22Rv1 (cell line): ENCODE data around the gene RCSD1.

ENCODE experiments used
- ZFX ChIP-seq: fragments of 450-650 bp; IDR thresholded peaks from 2 replicates; pipeline ENCODE4 v1.6.1; 2017; ENCODE audit warnings: antibody characterized with exemption, borderline replicate concordance
- TF ChIP-seq, protein P1 (sequence below): fragments of 450-650 bp; IDR thresholded peaks from 2 replicates; pipeline ENCODE4 v1.5.1; 2017; ENCODE audit warnings: mild to moderate bottlenecking

GRCh38 chr1:167716000-167716271 is 85.9 kb downstream of the RCSD1 start:
- TF ChIP-seq, protein P1, sequence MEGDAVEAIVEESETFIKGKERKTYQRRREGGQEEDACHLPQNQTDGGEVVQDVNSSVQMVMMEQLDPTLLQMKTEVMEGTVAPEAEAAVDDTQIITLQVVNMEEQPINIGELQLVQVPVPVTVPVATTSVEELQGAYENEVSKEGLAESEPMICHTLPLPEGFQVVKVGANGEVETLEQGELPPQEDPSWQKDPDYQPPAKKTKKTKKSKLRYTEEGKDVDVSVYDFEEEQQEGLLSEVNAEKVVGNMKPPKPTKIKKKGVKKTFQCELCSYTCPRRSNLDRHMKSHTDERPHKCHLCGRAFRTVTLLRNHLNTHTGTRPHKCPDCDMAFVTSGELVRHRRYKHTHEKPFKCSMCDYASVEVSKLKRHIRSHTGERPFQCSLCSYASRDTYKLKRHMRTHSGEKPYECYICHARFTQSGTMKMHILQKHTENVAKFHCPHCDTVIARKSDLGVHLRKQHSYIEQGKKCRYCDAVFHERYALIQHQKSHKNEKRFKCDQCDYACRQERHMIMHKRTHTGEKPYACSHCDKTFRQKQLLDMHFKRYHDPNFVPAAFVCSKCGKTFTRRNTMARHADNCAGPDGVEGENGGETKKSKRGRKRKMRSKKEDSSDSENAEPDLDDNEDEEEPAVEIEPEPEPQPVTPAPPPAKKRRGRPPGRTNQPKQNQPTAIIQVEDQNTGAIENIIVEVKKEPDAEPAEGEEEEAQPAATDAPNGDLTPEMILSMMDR, result no peak
- TF ChIP-seq ZFX, result no peak
